K562 (cell line): ENCODE data around the gene TRPM8. TPM values are rescaled to one million over a fixed set of nuclear protein-coding genes. Genes with fewer than 3 reads are reported as not detected.

Source experiments
- ATAC-seq: fragments of 200-7000 bp; cut with Tn5 transposase; 3 replicates; pipeline ENCODE4 v1.9.1; 2020; ENCODE audit warnings: moderate library complexity
- BruUV-seq: library from RNA; stranded (reverse); fragments of 400-500 nt; replicated peaks from 2 replicates; lab custom pipeline; 2021; lab: Mats Ljungman, UMichigan
- CTCF ChIA-PET: fragments of 300-600 bp; formaldehyde crosslinking; extraction: SDS; loops from one replicate; lab custom pipeline; 2021; ENCODE audit warnings: low intra/inter-chr PET ratio; lab: Yijun Ruan, JAX
- POLR2A ChIA-PET: fragments of 300-600, 350-650 bp; sonication (Branson Sonifier 250); formaldehyde crosslinking; extraction: SDS; loops from one replicate; lab custom pipeline; 2021; ENCODE audit warnings: antibody characterized with exemption, inconsistent platforms; lab: Yijun Ruan, JAX
- DNase-seq, 4 experiments: peaks; one replicate each; pipeline versions ENCODE4 v3.0.0 to v3.0.0-alpha.2; 2011 to 2018; ENCODE audit warnings: low spot score in 3 of 4, mixed read lengths in 3 of 4; ENCODE audit errors: extremely low read depth in 1 of 4
- FAIRE-seq: peaks from 2 replicates; lab custom pipeline; 2011; peaks lifted over from hg19 to GRCh38; lab: Jason Lieb, UNC
- H2AFZ ChIP-seq: 2 replicates; pipeline ENCODE4 v1.6.0; 2011; ENCODE audit warnings: low read depth, low read length, control low read depth, inconsistent platforms
- H3K27ac ChIP-seq: fragments of 200-600 bp; 3 replicates; pipeline ENCODE4 v1.8.0; 2011; ENCODE audit warnings: low read depth, mild to moderate bottlenecking, control low read depth, inconsistent platforms, low read length, moderate library complexity, mixed read lengths; ENCODE audit errors: extremely low read depth
- H3K27me3 ChIP-seq, 2 experiments: fragments of 300-600 bp in 1 of 2; 2 replicates in 1 of 2; 3 replicates in 1 of 2; pipeline versions ENCODE4 v1.6.0 to v1.8.0; 2011; ENCODE audit warnings: inconsistent platforms in 2 of 2, low read length in 2 of 2, mild to moderate bottlenecking in 1 of 2, mixed read lengths in 1 of 2, moderate library complexity in 1 of 2; ENCODE audit not compliant: control insufficient read depth in 2 of 2, insufficient read depth in 2 of 2
- H3K36me3 ChIP-seq: fragments of 300-600 bp; 3 replicates; pipeline ENCODE4 v1.8.0; 2011; ENCODE audit warnings: mild to moderate bottlenecking, low read length, inconsistent platforms; ENCODE audit not compliant: control insufficient read depth, insufficient read depth
- H3K4me1 ChIP-seq, 2 experiments: fragments of 200-600 bp in 1 of 2; replicated peaks in 1 of 2; 2 replicates in 1 of 2; 3 replicates in 1 of 2; pipeline versions ENCODE4 v1.5.1 to v1.8.0; 2011; ENCODE audit warnings: inconsistent platforms in 2 of 2, low read length in 2 of 2, mild to moderate bottlenecking in 1 of 2, mixed read lengths in 1 of 2, moderate library complexity in 1 of 2; ENCODE audit not compliant: control insufficient read depth in 2 of 2, insufficient read depth in 2 of 2
- H3K4me2 ChIP-seq: 2 replicates; pipeline ENCODE4 v1.6.1; 2011; ENCODE audit warnings: low read length, control low read depth, inconsistent platforms, mixed read lengths; ENCODE audit not compliant: insufficient read depth
- H3K4me3 ChIP-seq: fragments of 200-600 bp; sonication (generic), shearing (Covaris generic); 2 replicates; pipeline ENCODE4 v1.5.1; 2016; ENCODE audit warnings: control low read depth, inconsistent platforms
- H3K79me2 ChIP-seq: fragments of 200-600 bp; 3 replicates; pipeline ENCODE4 v1.8.0; 2011; ENCODE audit warnings: low read length, inconsistent platforms; ENCODE audit not compliant: control insufficient read depth, insufficient read depth
- H3K9ac ChIP-seq, 2 experiments: 2 replicates each; pipeline versions ENCODE4 v1.6.0 to v1.6.1; 2011; ENCODE audit warnings: low read depth in 2 of 2, low read length in 2 of 2, control low read depth in 1 of 2, inconsistent platforms in 1 of 2, mild to moderate bottlenecking in 1 of 2, mixed read lengths in 1 of 2; ENCODE audit not compliant: insufficient read depth in 1 of 2
- H3K9me1 ChIP-seq: one replicate; pipeline ENCODE4 v1.6.0; 2011; ENCODE audit warnings: inconsistent platforms, mild to moderate bottlenecking, low read length, moderate library complexity; ENCODE audit not compliant: control insufficient read depth, insufficient read depth
- H3K9me3 ChIP-seq: replicated peaks from 2 replicates; pipeline ENCODE4 v1.5.1; 2011; ENCODE audit warnings: low read depth, low read length, inconsistent platforms; ENCODE audit not compliant: control insufficient read depth, insufficient read depth
- H4K20me1 ChIP-seq: replicated peaks from 2 replicates; pipeline ENCODE4 v1.6.1; 2011; ENCODE audit warnings: low read length, inconsistent platforms, mixed read lengths; ENCODE audit not compliant: control insufficient read depth, insufficient read depth
- COPS2 ChIP-seq: fragments of 450-650 bp; conservative IDR thresholded peaks from 2 replicates; pipeline ENCODE4 v1.6.1; 2016; ENCODE audit warnings: mild to moderate bottlenecking, moderate library complexity
- CTBP1 ChIP-seq: fragments of 450-650 bp; IDR thresholded peaks from 2 replicates; pipeline ENCODE4 v1.6.1; 2016; ENCODE audit warnings: borderline replicate concordance
- EGR1 ChIP-seq: fragments of 450-650 bp; conservative IDR thresholded peaks from 2 replicates; pipeline ENCODE4 v1.6.1; 2017; ENCODE audit warnings: mild to moderate bottlenecking
- FOXJ3 ChIP-seq: sonication (generic); formaldehyde crosslinking; IDR thresholded peaks from 2 replicates; pipeline ENCODE4 v1.4.0; 2020; ENCODE audit warnings: mild to moderate bottlenecking, missing genetic modification reagents
- NEUROD1 ChIP-seq: fragments of 150-350 bp; IDR thresholded peaks from 2 replicates; pipeline ENCODE4 v1.6.1; 2014; ENCODE audit warnings: borderline replicate concordance, low read length, low read depth; ENCODE audit not compliant: partially characterized antibody
- SFPQ ChIP-seq: fragments of 200-400 bp; formaldehyde crosslinking; IDR thresholded peaks from 2 replicates; pipeline ENCODE4 v1.6.1; 2017; ENCODE audit warnings: mild to moderate bottlenecking, low read depth, low read length, moderate library complexity
- SPI1 ChIP-seq: IDR thresholded peaks from 2 replicates; pipeline ENCODE4 v1.6.1; 2011; ENCODE audit warnings: low read depth, low read length, control low read depth, borderline replicate concordance
- ZHX1 ChIP-seq: fragments of 150-350 bp; conservative IDR thresholded peaks from 2 replicates; pipeline ENCODE4 v1.6.1; 2014; ENCODE audit warnings: low read length
- ZNF263 ChIP-seq: sonication (generic); formaldehyde crosslinking; IDR thresholded peaks from 2 replicates; pipeline ENCODE4 v1.8.0; 2022; ENCODE audit warnings: mild to moderate bottlenecking, missing genetic modification reagents, borderline replicate concordance
- ZNF280A ChIP-seq: fragments of 450-650 bp; IDR thresholded peaks from 2 replicates; pipeline ENCODE4 v1.6.1; 2018; ENCODE audit warnings: mild to moderate bottlenecking, low read depth; ENCODE audit not compliant: partially characterized antibody
- WGBS: fragments of 100-300 bp; shearing (Covaris generic); methylation state at CpG from one replicate; pipeline ENCODE4 v1.1.6; 2016; ENCODE audit warnings: low coverage, mixed read lengths; ENCODE audit not compliant: insufficient coverage; ENCODE audit errors: missing lambda C conversion rate; 5-methylcytosine and 5-hydroxymethylcytosine counted together
- in situ Hi-C: fragments of 300-500 bp; cut with MboI; formaldehyde crosslinking; loops from 4 replicates; pipeline ENCODE4 v1.15.0; 2018; ENCODE audit warnings: inconsistent platforms, mixed read lengths
- intact Hi-C: fragments of 100-400 bp; cut with micrococcal nuclease; formaldehyde crosslinking; loops from 2 replicates; pipeline ENCODE4 v1.14.2; 2022
- polyA plus RNA-seq, 8 experiments: library from polyadenylated mRNA; depleted of rRNA in 4 of 8; stranded (reverse) in 5 of 8; unstranded in 3 of 8; fragments of >200 nt; fragmentation: Nextera tagmentation in 2 of 8; fragmentation: Illumina TruSeq in 1 of 8; extraction: Ambion mirVana in 2 of 8; extraction: Trizol in 1 of 8; gene quantifications; 2 replicates each; pipeline versions ENCODE4 v1.2.1 to v1.2.3, GENCODE V29; 2011 to 2014; ENCODE audit warnings: inconsistent platforms in 1 of 8, missing spikeins in 1 of 8
- total RNA-seq, 7 experiments: library from RNA; depleted of rRNA in 6 of 7; stranded (reverse); fragments of >200 nt in 6 of 7; fragmentation: Illumina TruSeq in 2 of 7; extraction: Trizol in 2 of 7; gene quantifications; 2 replicates each; pipeline versions ENCODE4 v1.2.1 to v1.2.3, GENCODE V29; 2011 to 2021; ENCODE audit warnings: low replicate concordance in 1 of 7

Gene TRPM8
- total and polyA plus RNA-seq, 9 of the 15 experiments (the other 6 are each of a cell fraction or from before 2014, with no cell fraction given) = not detected

GRCh38 chr2:233993461-233993860 lies 76.3 kb downstream of the TRPM8 start:
- DNase-seq = no peak
- no peak overlapping the region for H3K27ac ChIP-seq
- 0% methylated on average over 1 of the region's 1 CpG for WGBS
- CTCF ChIA-PET = no interaction called here
- no TSS peak for BruUV-seq
- H2AFZ ChIP-seq = no peak overlapping the region
- intact Hi-C loops = no loop called here
- H3K9ac ChIP-seq = no peak overlapping the region
- TF ChIP-seq EGR1 (no peak), COPS2 (no peak)
- TF ChIP-seq, all 486 proteins: peak for 0
- no peaks in the 10 kb centered on the region for H3K9me3 ChIP-seq
- no peaks in the 10 kb centered on the region for H4K20me1 ChIP-seq
- no peaks in the 10 kb centered on the region for H3K79me2 ChIP-seq
- FAIRE-seq = no peak
- H3K4me3 ChIP-seq = no peak overlapping the region
- no peaks in the 10 kb centered on the region for H3K36me3 ChIP-seq
- H3K4me1 ChIP-seq = no peaks in the 10 kb centered on the region
- no peaks in the 10 kb centered on the region for H3K27me3 ChIP-seq
- ATAC-seq = no peak
- POLR2A ChIA-PET = no interaction called here
- H3K4me2 ChIP-seq = no peak overlapping the region
- H3K9me1 ChIP-seq = no peaks in the 10 kb centered on the region
- in situ Hi-C loops = no loop called here

- Histone ChIP-seq H3K4me1 (no peaks in the 10 kb centered on the region), H3K79me2 (no peaks in the 10 kb centered on the region), H3K27ac (no peak overlapping the region), H4K20me1 (no peaks in the 10 kb centered on the region), H2AFZ (no peak overlapping the region), H3K9me1 (no peaks in the 10 kb centered on the region), H3K4me2 (no peak overlapping the region), H3K4me3 (no peak overlapping the region), H3K36me3 (no peaks in the 10 kb centered on the region), H3K27me3 (no peaks in the 10 kb centered on the region), H3K9me3 (no peaks in the 10 kb centered on the region), H3K9ac (no peak overlapping the region)
- no peak for FAIRE-seq
- 0% methylated on average over 5 of the region's 5 CpGs for WGBS
- no peak for ATAC-seq
- no TSS peak for BruUV-seq
- in situ Hi-C loops (no loop called here), intact Hi-C loops (no loop called here)
- no peak for DNase-seq
- POLR2A ChIA-PET = no interaction called here
- CTCF ChIA-PET = no interaction called here
- TF ChIP-seq CTBP1 = no peak
- no peak for TF ChIP-seq ZNF280A
- TF ChIP-seq SFPQ = no peak
- TF ChIP-seq SPI1 = no peak
- no peak for TF ChIP-seq FOXJ3
- TF ChIP-seq ZHX1 = no peak
- TF ChIP-seq NEUROD1 = no peak
- TF ChIP-seq ZNF263 (CRISPR knock-in tag) = no peak
Measured at GRCh38 chr2:233994151-233994550, 77.0 kb downstream of the TRPM8 start.
